ENCODE results near the gene PRKAG1. TPM values are rescaled to one million over a fixed set of nuclear protein-coding genes. Genes with fewer than 3 reads are reported as not detected.

The PRKAG1 gene
- polyA plus RNA-seq, 2 of the 4 experiments (the other 2 are of a cell fraction): 40.0 to 100 TPM

DNA sequence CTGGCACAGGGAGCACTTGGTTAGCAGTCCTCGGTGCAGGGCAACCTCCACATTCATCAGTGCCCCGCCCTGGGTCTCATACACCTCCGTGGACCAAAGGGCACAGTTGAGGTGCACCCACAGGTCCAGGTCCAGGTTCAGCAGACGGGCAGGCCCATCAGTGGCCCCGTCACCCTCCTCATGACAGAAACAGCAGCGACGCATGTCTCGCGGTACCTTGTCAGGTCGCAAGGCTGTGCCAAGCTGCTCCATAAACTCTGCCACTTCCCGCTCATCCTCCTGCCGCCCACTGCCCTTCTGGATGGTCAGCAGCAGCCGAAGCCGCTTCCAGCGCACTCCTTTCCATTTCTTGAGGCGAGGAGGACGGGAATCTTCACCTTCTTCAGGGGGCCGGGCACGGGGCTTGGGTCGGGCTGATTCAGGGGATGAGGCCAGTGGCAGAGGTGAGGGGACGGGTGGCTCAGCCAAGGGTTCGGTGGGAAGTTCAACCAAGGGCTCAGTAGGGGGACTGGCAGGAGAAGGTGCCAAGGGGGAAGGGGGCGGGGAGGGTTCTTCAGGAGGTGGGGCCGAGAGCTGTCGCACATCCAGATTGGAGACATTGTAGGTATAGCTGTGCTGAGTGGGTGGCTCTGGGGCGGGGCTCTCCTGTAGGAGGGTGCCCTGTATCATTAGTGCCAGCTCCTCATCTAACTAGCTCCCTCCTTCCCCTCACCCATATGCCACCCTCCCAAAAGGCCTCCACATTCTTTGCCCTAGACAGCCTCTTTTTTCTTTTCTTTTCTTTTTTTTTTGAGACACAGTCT is 8.3 kb upstream of the PRKAG1 start:
- FAIRE-seq (no peak), DNase-seq (ENCODE audit: low read depth in 1 of 2, low spot score in 1 of 2) (no peak), ATAC-seq (0 out of 6 replicates have a peak, but pooled peaks of 1 of the 2 experiments have one; percentile 6)
- no peak overlapping the region for H3K4me2 ChIP-seq
- H3K4me3 ChIP-seq: no peak overlapping the region
- no peaks in the 10 kb centered on the region for H3K9me3 ChIP-seq
- H3K27ac ChIP-seq: no peak overlapping the region
- no peaks in the 10 kb centered on the region for H3K4me1 ChIP-seq
- ChIA-PET CTCF (interaction anchor here (1.0 to 1.8 kb wide), 4 partner anchors 9 to 88 kb away, joined by 3 to 9 read pairs (median 4); partner anchors contain the start of gene PRKAG1), POLR2A (no interaction called here)
- TF ChIP-seq FOXS1 (CRISPR knock-in tag; IDR thresholded peaks at IDR 0.05) (no peak), HEYL (CRISPR knock-in tag; IDR thresholded peaks at IDR 0.05) (no peak), FOSB (CRISPR knock-in tag; IDR thresholded peaks at IDR 0.05) (no peak), GATA3 (IDR thresholded peaks at IDR 0.05; ENCODE audit: borderline replicate concordance) (no peak), PBX3 (IDR thresholded peaks at IDR 0.05) (no peak), NR3C1 (IDR thresholded peaks at IDR 0.05) (no peak), EHMT2 (IDR thresholded peaks at IDR 0.05; ENCODE audit: low read depth) (no peak)
- 95% methylated on average over 25 of the region's 26 CpGs for WGBS (ENCODE audit: missing lambda C conversion rate)

- Histone ChIP-seq H3K27ac (no peak overlapping the region), H3K4me1 (no peaks in the 10 kb centered on the region), H3K9me3 (no peaks in the 10 kb centered on the region), H3K4me3 (no peak overlapping the region), H3K4me2 (no peak overlapping the region)
- ATAC-seq (no peak), DNase-seq (ENCODE audit: low read depth in 1 of 2, low spot score in 1 of 2) (no peak), FAIRE-seq (no peak)
- ChIA-PET CTCF (interaction anchor here (0.7 to 1.8 kb wide), 5 partner anchors 8 to 87 kb away, joined by 3 to 9 read pairs (median 4); partner anchors contain the start of gene PRKAG1), POLR2A (no interaction called here)
- no peak for TF ChIP-seq TFCP2L1 (CRISPR knock-in tag; IDR thresholded peaks at IDR 0.05)
- TF ChIP-seq RFX5 (IDR thresholded peaks at IDR 0.05): no peak
- TF ChIP-seq, protein P1, sequence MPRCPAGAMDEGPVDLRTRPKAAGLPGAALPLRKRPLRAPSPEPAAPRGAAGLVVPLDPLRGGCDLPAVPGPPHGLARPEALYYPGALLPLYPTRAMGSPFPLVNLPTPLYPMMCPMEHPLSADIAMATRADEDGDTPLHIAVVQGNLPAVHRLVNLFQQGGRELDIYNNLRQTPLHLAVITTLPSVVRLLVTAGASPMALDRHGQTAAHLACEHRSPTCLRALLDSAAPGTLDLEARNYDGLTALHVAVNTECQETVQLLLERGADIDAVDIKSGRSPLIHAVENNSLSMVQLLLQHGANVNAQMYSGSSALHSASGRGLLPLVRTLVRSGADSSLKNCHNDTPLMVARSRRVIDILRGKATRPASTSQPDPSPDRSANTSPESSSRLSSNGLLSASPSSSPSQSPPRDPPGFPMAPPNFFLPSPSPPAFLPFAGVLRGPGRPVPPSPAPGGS (IDR thresholded peaks at IDR 0.05): no peak
- TF ChIP-seq NPAS2 (CRISPR knock-in tag; IDR thresholded peaks at IDR 0.05; ENCODE audit: borderline replicate concordance): no peak
- no peak for TF ChIP-seq NFE2L2 (conservative IDR thresholded peaks at IDR 0.05; ENCODE audit: low read length)
- TF ChIP-seq EHF (CRISPR knock-in tag; IDR thresholded peaks at IDR 0.05): no peak
- TF ChIP-seq HOXB13 (CRISPR knock-in tag; IDR thresholded peaks at IDR 0.05; ENCODE audit: low read depth): no peak
- TF ChIP-seq CBX2 (IDR thresholded peaks at IDR 0.05; ENCODE audit: borderline replicate concordance, low read depth): no peak
- no peak for TF ChIP-seq RARB (CRISPR knock-in tag; IDR thresholded peaks at IDR 0.05)
- no peak for TF ChIP-seq FOXS1 (CRISPR knock-in tag; IDR thresholded peaks at IDR 0.05)
- TF ChIP-seq, protein P2, sequence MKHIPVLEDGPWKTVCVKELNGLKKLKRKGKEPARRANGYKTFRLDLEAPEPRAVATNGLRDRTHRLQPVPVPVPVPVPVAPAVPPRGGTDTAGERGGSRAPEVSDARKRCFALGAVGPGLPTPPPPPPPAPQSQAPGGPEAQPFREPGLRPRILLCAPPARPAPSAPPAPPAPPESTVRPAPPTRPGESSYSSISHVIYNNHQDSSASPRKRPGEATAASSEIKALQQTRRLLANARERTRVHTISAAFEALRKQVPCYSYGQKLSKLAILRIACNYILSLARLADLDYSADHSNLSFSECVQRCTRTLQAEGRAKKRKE (CRISPR knock-in tag; IDR thresholded peaks at IDR 0.05; ENCODE audit: low read depth): no peak
- no peak for TF ChIP-seq HOXB5 (CRISPR knock-in tag; IDR thresholded peaks at IDR 0.05)
- TF ChIP-seq CHD2 (IDR thresholded peaks at IDR 0.05; ENCODE audit: low read length, partially characterized antibody): no peak
- no peak for TF ChIP-seq SMC3 (IDR thresholded peaks at IDR 0.05)
- TF ChIP-seq, protein P3, sequence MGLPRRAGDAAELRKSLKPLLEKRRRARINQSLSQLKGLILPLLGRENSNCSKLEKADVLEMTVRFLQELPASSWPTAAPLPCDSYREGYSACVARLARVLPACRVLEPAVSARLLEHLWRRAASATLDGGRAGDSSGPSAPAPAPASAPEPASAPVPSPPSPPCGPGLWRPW (IDR thresholded peaks at IDR 0.05): no peak
- TF ChIP-seq CHD4 (IDR thresholded peaks at IDR 0.05; ENCODE audit: borderline replicate concordance): no peak
- no peak for TF ChIP-seq FOSB (CRISPR knock-in tag; IDR thresholded peaks at IDR 0.05)
- 94% methylated on average over 21 of the region's 21 CpGs for WGBS (ENCODE audit: missing lambda C conversion rate)
These were observed 7.5 kb upstream of the PRKAG1 start for GRCh38 chr12:49026101-49026500.

All from A549 (cell line).